ENCODE results near the gene HERC2.
"Not testable (repeated sequence)": the region's sequence is repeated elsewhere in the genome, so short reads cannot be mapped to it uniquely, and the experiment has no call there.

Gene HERC2

GRCh38 chr15:28131400-28131799 lies 190.6 kb downstream of the HERC2 start:
- Histone ChIP-seq H3K36me3 (ENCODE audit: insufficient read depth, low read length) (peaks cover 7% of the 10 kb centered on the region; the same call in 1 of the 2 replicates), H3K9ac (ENCODE audit: low read depth, low read length) (no peak overlapping the region), H3K4me1 (ENCODE audit: insufficient read depth, low read length) (no peaks in the 10 kb centered on the region; the same call in 1 of the 2 replicates), H3K9me3 (ENCODE audit: control insufficient read depth, insufficient read depth, low read length) (no peaks in the 10 kb centered on the region)

GRCh38 chr15:28130651-28131050 lies 191.3 kb downstream of the HERC2 start:
- H3K9ac ChIP-seq (ENCODE audit: low read depth, low read length) = no peak overlapping the region
- no peaks in the 10 kb centered on the region for H3K9me3 ChIP-seq (ENCODE audit: control insufficient read depth, insufficient read depth, low read length)
- no peaks in the 10 kb centered on the region; the same call in 1 of the 2 replicates for H3K4me1 ChIP-seq (ENCODE audit: insufficient read depth, low read length)
- peaks cover 7% of the 10 kb centered on the region; the same call in 1 of the 2 replicates for H3K36me3 ChIP-seq (ENCODE audit: insufficient read depth, low read length)

- peaks cover 6% of the 10 kb centered on the region; the same call in 1 of the 2 replicates for H3K36me3 ChIP-seq (ENCODE audit: insufficient read depth, low read length)
- H3K9ac ChIP-seq (ENCODE audit: low read depth, low read length) = no peak overlapping the region
- no peaks in the 10 kb centered on the region; the same call in 1 of the 2 replicates for H3K4me1 ChIP-seq (ENCODE audit: insufficient read depth, low read length)
- no peaks in the 10 kb centered on the region for H3K9me3 ChIP-seq (ENCODE audit: control insufficient read depth, insufficient read depth, low read length)
These were observed 192.6 kb downstream of the HERC2 start for GRCh38 chr15:28129231-28129848.

GRCh38 chr15:28128031-28128430 lies 193.9 kb downstream of the HERC2 start:
- H3K4me1 ChIP-seq (ENCODE audit: insufficient read depth, low read length) = no peaks in the 10 kb centered on the region; the same call in 1 of the 2 replicates
- no peak overlapping the region for H3K9ac ChIP-seq (ENCODE audit: low read depth, low read length)
- no peaks in the 10 kb centered on the region for H3K9me3 ChIP-seq (ENCODE audit: control insufficient read depth, insufficient read depth, low read length)
- peaks cover 5% of the 10 kb centered on the region; the same call in 1 of the 2 replicates for H3K36me3 ChIP-seq (ENCODE audit: insufficient read depth, low read length)

GRCh38 chr15:28127036-28127435 lies 194.9 kb downstream of the HERC2 start:
- H3K9me3 ChIP-seq (ENCODE audit: control insufficient read depth, insufficient read depth, low read length) = no peaks in the 10 kb centered on the region
- no peak overlapping the region for H3K9ac ChIP-seq (ENCODE audit: low read depth, low read length)
- H3K36me3 ChIP-seq (ENCODE audit: insufficient read depth, low read length) = peaks cover 1% of the 10 kb centered on the region; the same call in 1 of the 2 replicates
- H3K4me1 ChIP-seq (ENCODE audit: insufficient read depth, low read length) = no peaks in the 10 kb centered on the region

GRCh38 chr15:28125673-28126651 lies 196.0 kb downstream of the HERC2 start:
- Histone ChIP-seq H3K36me3 (ENCODE audit: insufficient read depth, low read length) (no peaks in the 10 kb centered on the region), H3K9me3 (ENCODE audit: control insufficient read depth, insufficient read depth, low read length) (no peaks in the 10 kb centered on the region)

GRCh38 chr15:28124841-28125240 lies 197.1 kb downstream of the HERC2 start:
- Histone ChIP-seq H3K36me3 (ENCODE audit: insufficient read depth, low read length) (no peaks in the 10 kb centered on the region; the same call in 1 of the 2 replicates), H3K9ac (ENCODE audit: low read depth, low read length) (no peak overlapping the region), H3K4me1 (ENCODE audit: insufficient read depth, low read length) (no peaks in the 10 kb centered on the region), H3K9me3 (ENCODE audit: control insufficient read depth, insufficient read depth, low read length) (no peaks in the 10 kb centered on the region)

More at GRCh38 chr15:28125673-28126651, 196.0 kb downstream of the HERC2 start:
- no peaks in the 10 kb centered on the region for H3K4me1 ChIP-seq (ENCODE audit: insufficient read depth, low read length)
- H3K9ac ChIP-seq (ENCODE audit: low read depth, low read length) = no peak overlapping the region

- H3K36me3 ChIP-seq (ENCODE audit: insufficient read depth, low read length) = no peaks in the 10 kb centered on the region; the same call in 1 of the 2 replicates
- no peaks in the 10 kb centered on the region for H3K9me3 ChIP-seq (ENCODE audit: control insufficient read depth, insufficient read depth, low read length)
- no peak overlapping the region for H3K9ac ChIP-seq (ENCODE audit: low read depth, low read length)
- no peaks in the 10 kb centered on the region for H3K4me1 ChIP-seq (ENCODE audit: insufficient read depth, low read length)
These were observed 198.5 kb downstream of the HERC2 start for GRCh38 chr15:28123408-28124023.

GRCh38 chr15:28122038-28122949 lies 199.7 kb downstream of the HERC2 start:
- Histone ChIP-seq H3K36me3 (ENCODE audit: insufficient read depth, low read length) (no peaks in the 10 kb centered on the region; the same call in 1 of the 2 replicates), H3K9ac (ENCODE audit: low read depth, low read length) (no peak overlapping the region), H3K9me3 (ENCODE audit: control insufficient read depth, insufficient read depth, low read length) (no peaks in the 10 kb centered on the region), H3K4me1 (ENCODE audit: insufficient read depth, low read length) (no peaks in the 10 kb centered on the region)

GRCh38 chr15:28121577-28121976 lies 200.4 kb downstream of the HERC2 start:
- H3K9me3 ChIP-seq (ENCODE audit: control insufficient read depth, insufficient read depth, low read length); H3K9ac ChIP-seq (ENCODE audit: low read depth, low read length); H3K36me3 ChIP-seq (ENCODE audit: insufficient read depth, low read length); H3K4me1 ChIP-seq (ENCODE audit: insufficient read depth, low read length): not testable (repeated sequence)

- Histone ChIP-seq H3K4me1 (ENCODE audit: insufficient read depth, low read length) (no peaks in the 10 kb centered on the region), H3K9me3 (ENCODE audit: control insufficient read depth, insufficient read depth, low read length) (no peaks in the 10 kb centered on the region), H3K9ac (ENCODE audit: low read depth, low read length) (no peak overlapping the region), H3K36me3 (ENCODE audit: insufficient read depth, low read length) (no peaks in the 10 kb centered on the region; the same call in none of the 2 replicates)
These were observed 201.7 kb downstream of the HERC2 start for GRCh38 chr15:28120359-28120640.

GRCh38 chr15:28118531-28118930 lies 203.4 kb downstream of the HERC2 start:
- Histone ChIP-seq H3K9me3 (ENCODE audit: control insufficient read depth, insufficient read depth, low read length) (no peaks in the 10 kb centered on the region), H3K4me1 (ENCODE audit: insufficient read depth, low read length) (no peaks in the 10 kb centered on the region), H3K9ac (ENCODE audit: low read depth, low read length) (no peak overlapping the region), H3K36me3 (ENCODE audit: insufficient read depth, low read length) (peaks cover 6% of the 10 kb centered on the region)

- Histone ChIP-seq H3K9me3 (ENCODE audit: control insufficient read depth, insufficient read depth, low read length) (no peaks in the 10 kb centered on the region), H3K4me1 (ENCODE audit: insufficient read depth, low read length) (no peaks in the 10 kb centered on the region), H3K36me3 (ENCODE audit: insufficient read depth, low read length) (peaks cover 6% of the 10 kb centered on the region), H3K9ac (ENCODE audit: low read depth, low read length) (no peak overlapping the region)
These were observed 203.9 kb downstream of the HERC2 start for GRCh38 chr15:28118083-28118482.
